Endothelial cell of umbilical vein (primary cell): Measurements from ENCODE around the gene SYNPO2. TPM values are rescaled to one million over a fixed set of nuclear protein-coding genes. Genes with fewer than 3 reads are reported as not detected.

Experiments used
- BruUV-seq: library from RNA; stranded (reverse); fragments of 400-500 nt; replicated peaks from 2 replicates; lab custom pipeline; 2021; lab: Mats Ljungman, UMichigan
- CTCF ChIA-PET: fragments of 300-600, 350-600 bp; sonication (Branson Sonifier 250); formaldehyde crosslinking; loops from one replicate; lab custom pipeline; 2021; ENCODE audit warnings: antibody characterized with exemption, inconsistent platforms; lab: Charles Lee
- POLR2A ChIA-PET: fragments of 300-600, 350-600 bp; sonication (Branson Sonifier 250); formaldehyde crosslinking; loops from one replicate; lab custom pipeline; 2021; ENCODE audit warnings: antibody characterized with exemption, inconsistent platforms; lab: Charles Lee
- DNase-seq: peaks from one replicate; pipeline ENCODE4 v3.0.0-alpha.2; 2011; ENCODE audit warnings: low read depth, low spot score
- FAIRE-seq: peaks from 2 replicates; lab custom pipeline; 2011; peaks lifted over from hg19 to GRCh38; lab: Jason Lieb, UNC
- H2AFZ ChIP-seq: 2 replicates; pipeline ENCODE4 v1.6.0; 2012; ENCODE audit warnings: low read depth, low read length, control low read depth, inconsistent platforms
- H3K27ac ChIP-seq: 2 replicates; pipeline ENCODE4 v1.5.1; 2011; ENCODE audit warnings: low read depth, mild to moderate bottlenecking, control low read depth, low read length, moderate library complexity; ENCODE audit not compliant: insufficient read depth
- H3K27me3 ChIP-seq, 2 experiments: 2 replicates each; pipeline versions ENCODE4 v1.6.0 to v1.6.1; 2011; ENCODE audit warnings: low read length in 2 of 2, mixed read lengths in 1 of 2; ENCODE audit not compliant: control insufficient read depth in 2 of 2, insufficient read depth in 2 of 2
- H3K36me3 ChIP-seq, 2 experiments: 2 replicates in 1 of 2; 3 replicates in 1 of 2; pipeline ENCODE4 v1.5.1; 2011; ENCODE audit warnings: low read length in 2 of 2, mild to moderate bottlenecking in 1 of 2, moderate library complexity in 1 of 2; ENCODE audit not compliant: control insufficient read depth in 2 of 2, insufficient read depth in 2 of 2; ENCODE audit errors: extremely low read depth in 1 of 2
- H3K4me1 ChIP-seq: 3 replicates; pipeline ENCODE4 v1.5.1; 2011; ENCODE audit warnings: mild to moderate bottlenecking, low read length; ENCODE audit not compliant: control insufficient read depth, insufficient read depth; ENCODE audit errors: extremely low read depth
- H3K4me2 ChIP-seq: 2 replicates; pipeline ENCODE4 v1.6.1; 2011; ENCODE audit warnings: low read length, control low read depth, mixed read lengths; ENCODE audit not compliant: insufficient read depth
- H3K4me3 ChIP-seq, 3 experiments: fragments of 200-600 bp in 1 of 3; sonication (generic), shearing (Covaris generic) in 1 of 3; replicated peaks in 1 of 3; 2 replicates each; pipeline ENCODE4 v1.5.1; 2011 to 2016; ENCODE audit warnings: control low read depth in 3 of 3, low read length in 3 of 3, mild to moderate bottlenecking in 2 of 3, inconsistent platforms in 1 of 3, low read depth in 1 of 3, moderate library complexity in 1 of 3; ENCODE audit not compliant: insufficient read depth in 1 of 3
- H3K79me2 ChIP-seq: 2 replicates; pipeline ENCODE4 v1.6.0; 2012; ENCODE audit warnings: low read length, inconsistent platforms; ENCODE audit not compliant: control insufficient read depth, insufficient read depth
- H3K9ac ChIP-seq: replicated peaks from 2 replicates; pipeline ENCODE3; 2011; ENCODE audit warnings: low read length, control low read depth; ENCODE audit not compliant: insufficient read depth; ENCODE audit errors: extremely low read depth
- H3K9me1 ChIP-seq: replicated peaks from 3 replicates; pipeline ENCODE4 v1.6.0; 2011; ENCODE audit warnings: mild to moderate bottlenecking, low read length; ENCODE audit not compliant: control insufficient read depth, insufficient read depth; ENCODE audit errors: extremely low read depth
- H3K9me3 ChIP-seq: replicated peaks from 2 replicates; pipeline ENCODE4 v1.5.1; 2012; ENCODE audit warnings: low read length, inconsistent platforms; ENCODE audit not compliant: control insufficient read depth, insufficient read depth
- H4K20me1 ChIP-seq: replicated peaks from 2 replicates; pipeline ENCODE3; 2011; ENCODE audit warnings: mild to moderate bottlenecking, low read length; ENCODE audit not compliant: control insufficient read depth, insufficient read depth; ENCODE audit errors: extremely low read depth
- CTCF ChIP-seq, 2 donors: IDR thresholded peaks; 1 replicate in 1 of 2; 2 replicates in 1 of 2; pipeline ENCODE4 v1.5.1; 2011; ENCODE audit warnings: low read length in 2 of 2, mild to moderate bottlenecking in 2 of 2, moderate library complexity in 2 of 2, control low read depth in 1 of 2, inconsistent platforms in 1 of 2, low read depth in 1 of 2; ENCODE audit not compliant: insufficient read depth in 1 of 2; ENCODE audit errors: extremely low read depth in 1 of 2
- EZH2 ChIP-seq: IDR thresholded peaks from 2 replicates; pipeline ENCODE4 v1.6.1; 2012; ENCODE audit warnings: borderline replicate concordance, low read depth, mild to moderate bottlenecking, moderate library complexity, low read length, inconsistent platforms; ENCODE audit not compliant: severe bottlenecking
- FOS ChIP-seq: IDR thresholded peaks from 2 replicates; pipeline ENCODE4 v1.6.1; 2011; ENCODE audit warnings: mild to moderate bottlenecking, low read length, moderate library complexity, borderline replicate concordance; ENCODE audit not compliant: insufficient read depth
- GATA2 ChIP-seq: IDR thresholded peaks from 2 replicates; pipeline ENCODE4 v1.7.0; 2011; ENCODE audit warnings: low read depth, mild to moderate bottlenecking, moderate library complexity, mixed read lengths, low read length; ENCODE audit not compliant: insufficient read length, insufficient read depth
- JUN ChIP-seq: IDR thresholded peaks from 2 replicates; pipeline ENCODE4 v1.6.1; 2011; ENCODE audit warnings: borderline replicate concordance, low read depth; ENCODE audit not compliant: insufficient read length, insufficient read depth
- MYC ChIP-seq: IDR thresholded peaks from one replicate; pipeline ENCODE4 v1.6.1; 2011; ENCODE audit warnings: mild to moderate bottlenecking, low read depth, low read length
- POLR2A ChIP-seq: IDR thresholded peaks from 2 replicates; pipeline ENCODE4 v1.6.1; 2012; ENCODE audit warnings: low read depth, mild to moderate bottlenecking, control low read depth, low read length
- POLR2AphosphoS5 ChIP-seq: IDR thresholded peaks from 2 replicates; pipeline ENCODE4 v1.6.1; 2012; ENCODE audit warnings: low read depth, mild to moderate bottlenecking, control low read depth, low read length, moderate library complexity; ENCODE audit not compliant: insufficient read depth
- dilution Hi-C: fragments of 300-500 bp; cut with MboI; formaldehyde crosslinking; loops from one replicate; pipeline ENCODE4 v1.15.0; 2019; ENCODE audit warnings: low sequenced_read_pairs; ENCODE audit not compliant: extremely low pct_ligation_motif_present
- intact Hi-C: fragments of 100-400 bp; cut with micrococcal nuclease; formaldehyde crosslinking; loops from one replicate; pipeline ENCODE4 v1.10.0; 2022
- polyA plus RNA-seq, 4 experiments: library from polyadenylated mRNA; depleted of rRNA in 3 of 4; stranded (reverse) in 3 of 4; unstranded in 1 of 4; fragments of >200 nt; gene quantifications; 2 replicates each; pipeline versions ENCODE4 v1.2.1 to v1.2.3, GENCODE V29; 2011 to 2012; ENCODE audit warnings: missing spikeins in 1 of 4
- total RNA-seq: library from RNA; stranded (reverse); gene quantifications from 2 replicates; pipeline ENCODE4 v1.2.3, GENCODE V29; 2021
- TF ChIP-seq, protein P1 (sequence below): IDR thresholded peaks from 2 replicates; pipeline ENCODE4 v1.6.1; 2011; ENCODE audit not compliant: insufficient read depth, insufficient read length

Gene SYNPO2
- total and polyA plus RNA-seq, 2 donors (not counting 3 experiments of a cell fraction or from before 2014, with no cell fraction given), result 0.06 to 0.13 TPM

DNA sequence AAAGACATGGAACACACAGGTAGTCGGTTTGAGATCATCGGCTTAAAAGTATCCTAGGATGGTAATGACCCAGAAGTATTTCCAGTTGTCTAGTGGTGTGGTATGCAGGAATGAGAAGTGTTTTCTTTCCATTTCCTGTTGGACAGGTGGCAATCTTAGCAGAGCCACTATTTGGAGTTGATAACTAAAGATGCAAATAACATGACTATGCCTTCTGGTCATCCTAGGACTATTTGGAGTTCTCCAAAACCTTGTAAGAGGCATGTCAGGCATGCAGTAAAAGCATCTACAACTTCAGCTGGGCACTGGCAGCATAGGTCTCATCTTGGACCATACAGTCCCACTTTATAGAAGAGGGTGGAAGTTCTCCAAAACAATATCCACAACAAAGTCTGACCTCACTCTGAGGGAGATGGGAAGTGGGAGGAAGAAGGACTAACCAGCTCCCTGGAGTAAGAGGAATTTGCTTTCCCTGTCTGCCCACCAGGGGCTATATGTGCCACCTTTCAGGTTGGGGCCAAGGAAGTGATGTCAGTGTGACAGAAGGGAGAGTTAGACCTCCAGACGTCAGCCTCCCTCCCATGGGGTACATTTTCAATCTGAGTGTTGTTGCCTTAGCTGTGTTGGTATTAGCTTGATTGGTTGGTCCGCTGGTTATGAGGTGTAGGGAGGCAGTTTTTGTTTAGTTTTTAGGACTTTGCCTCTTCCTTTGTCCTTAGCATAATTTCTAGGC is 145.8 kb downstream of the SYNPO2 start:
- no peak overlapping the region for H2AFZ ChIP-seq
- H3K9me3 ChIP-seq, result no peaks in the 10 kb centered on the region
- H3K9ac ChIP-seq, result no peak overlapping the region
- H3K27ac ChIP-seq, result no peak overlapping the region
- DNase-seq (no peak), FAIRE-seq (no peak)
- BruUV-seq, result no TSS peak
- no peaks in the 10 kb centered on the region for H3K4me1 ChIP-seq
- TF ChIP-seq, protein P1, sequence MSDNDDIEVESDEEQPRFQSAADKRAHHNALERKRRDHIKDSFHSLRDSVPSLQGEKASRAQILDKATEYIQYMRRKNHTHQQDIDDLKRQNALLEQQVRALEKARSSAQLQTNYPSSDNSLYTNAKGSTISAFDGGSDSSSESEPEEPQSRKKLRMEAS, result no peak
- TF ChIP-seq GATA2 (no peak), POLR2AphosphoS5 (no peak)
- no peak overlapping the region for H3K4me3 ChIP-seq
- ChIA-PET POLR2A (no interaction called here), CTCF (interaction anchor here (0.9 to 1.3 kb wide), 3 partner anchors 25 to 459 kb away, joined by 3 read pairs; no protein-coding TSS in a partner anchor)
- H3K4me2 ChIP-seq, result no peak overlapping the region
- no peaks in the 10 kb centered on the region for H3K79me2 ChIP-seq
- H3K9me1 ChIP-seq, result no peaks in the 10 kb centered on the region
- no peaks in the 10 kb centered on the region for H4K20me1 ChIP-seq
- H3K36me3 ChIP-seq, result no peaks in the 10 kb centered on the region
- dilution Hi-C loops (no loop called here), intact Hi-C loops (no loop called here)
- peaks cover 6 to 10% of the 10 kb centered on the region in 2 experiments for H3K27me3 ChIP-seq

DNA sequence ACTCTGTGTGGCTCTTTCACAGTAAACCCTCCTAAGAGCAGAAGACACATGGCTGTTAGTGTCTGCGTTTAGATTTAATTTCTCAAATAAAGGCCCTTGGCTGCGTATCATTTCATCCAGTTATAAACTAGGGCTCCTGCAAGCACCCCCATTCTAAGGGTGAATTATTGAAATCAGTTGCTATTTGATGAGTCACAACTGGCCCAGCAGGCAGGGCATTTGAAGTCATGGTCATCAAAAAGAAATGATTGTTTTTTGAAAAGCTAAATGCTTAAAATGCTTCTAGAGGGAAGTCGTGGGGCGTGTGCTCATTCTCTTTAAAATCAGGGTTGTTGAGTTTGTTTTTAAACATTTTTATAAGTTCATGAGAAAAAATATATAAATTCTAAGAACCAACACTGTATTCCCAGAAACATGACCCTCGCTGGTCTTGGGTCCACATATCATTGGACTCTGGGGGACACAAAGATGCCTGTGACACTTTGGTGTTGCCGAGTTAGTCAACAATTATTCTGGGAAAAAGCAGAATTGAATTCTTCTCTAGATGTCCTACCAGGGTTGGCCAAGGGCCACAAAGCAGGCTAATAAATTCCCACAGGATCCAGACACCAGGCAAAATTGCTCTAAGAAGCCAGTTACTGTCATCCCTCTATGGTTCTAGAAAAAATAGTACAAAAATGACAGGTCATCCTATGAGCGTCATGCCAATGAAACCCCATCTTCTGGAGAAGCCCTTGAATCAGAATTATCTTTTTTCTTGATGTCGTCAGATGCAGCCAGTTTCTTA is 147.5 kb downstream of the SYNPO2 start:
- no peak for TF ChIP-seq GATA2
- TF ChIP-seq EZH2, result no peak
- TF ChIP-seq MYC, result no peak
- no peak for TF ChIP-seq POLR2A
- no peak for TF ChIP-seq POLR2AphosphoS5
- no peak for TF ChIP-seq CTCF (IDR thresholded peaks at IDR 0.05; ENCODE audit: extremely low read depth in 1 of 2, insufficient read depth in 1 of 2, low read depth in 1 of 2, low read length in 2 of 2)
- no peak for TF ChIP-seq JUN
- no peak for TF ChIP-seq FOS
- TF ChIP-seq, protein P1, result no peak
- dilution Hi-C loops (no loop called here), intact Hi-C loops (no loop called here)
- BruUV-seq, result no TSS peak
- H3K36me3 ChIP-seq, result no peaks in the 10 kb centered on the region
- H3K4me2 ChIP-seq, result no peak overlapping the region
- CTCF ChIA-PET, result interaction anchor here (1.0 kb wide), 1 partner anchor 263 kb away, joined by 3 read pairs; no protein-coding TSS in a partner anchor
- no peak overlapping the region for H2AFZ ChIP-seq
- peaks cover 6 to 10% of the 10 kb centered on the region in 2 experiments for H3K27me3 ChIP-seq
- H3K4me3 ChIP-seq, result no peak overlapping the region
- no peak overlapping the region for H3K9ac ChIP-seq
- H3K9me3 ChIP-seq, result no peaks in the 10 kb centered on the region
- no peaks in the 10 kb centered on the region for H3K9me1 ChIP-seq
- no peak for FAIRE-seq
- POLR2A ChIA-PET, result no interaction called here
- H3K27ac ChIP-seq, result no peak overlapping the region
- DNase-seq, result no peak
- H4K20me1 ChIP-seq, result no peaks in the 10 kb centered on the region
- no peaks in the 10 kb centered on the region for H3K4me1 ChIP-seq
- H3K79me2 ChIP-seq, result no peaks in the 10 kb centered on the region
